Muscle of back (tissue), 11 donors: ENCODE data around the gene PYGO2. TPM values are rescaled to one million over a fixed set of nuclear protein-coding genes. Genes with fewer than 3 reads are reported as not detected.

Experiments
- DNase-seq, 3 donors: peaks; one replicate each; pipeline versions ENCODE4 v3.0.0 to v3.0.0-alpha.2; 2013
- polyA plus RNA-seq, 10 donors: library from polyadenylated mRNA; unstranded; fragments of 120-200 nt; gene quantifications; one replicate each; pipeline ENCODE4 v1.2.1, GENCODE V29; 2013; ENCODE audit not compliant: insufficient read length in 10 of 10

Gene PYGO2
- polyA plus RNA-seq, 10 donors = 25.6 to 33.5 (median 26.9) TPM

DNA sequence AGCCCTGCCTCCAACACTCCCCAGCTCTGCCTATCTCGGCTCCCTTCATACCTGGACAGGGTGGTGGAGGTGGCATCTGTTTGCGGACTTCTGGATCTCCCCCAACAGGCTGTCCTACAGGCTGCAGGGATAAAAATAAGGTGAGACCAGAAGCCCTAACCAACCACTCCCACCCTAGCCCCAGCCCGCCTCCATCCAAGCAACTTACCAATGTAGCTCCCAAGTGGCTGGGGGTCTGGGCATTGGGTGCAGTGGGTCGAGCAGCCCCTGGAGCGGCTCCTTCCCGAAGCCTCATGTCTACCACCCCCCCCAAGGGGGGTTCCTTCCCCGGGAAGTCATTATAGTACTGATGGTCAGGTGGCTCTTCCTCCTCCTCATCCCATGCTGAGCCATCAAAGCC is 4.5 kb upstream of the PYGO2 start:
- no peak for DNase-seq

DNA sequence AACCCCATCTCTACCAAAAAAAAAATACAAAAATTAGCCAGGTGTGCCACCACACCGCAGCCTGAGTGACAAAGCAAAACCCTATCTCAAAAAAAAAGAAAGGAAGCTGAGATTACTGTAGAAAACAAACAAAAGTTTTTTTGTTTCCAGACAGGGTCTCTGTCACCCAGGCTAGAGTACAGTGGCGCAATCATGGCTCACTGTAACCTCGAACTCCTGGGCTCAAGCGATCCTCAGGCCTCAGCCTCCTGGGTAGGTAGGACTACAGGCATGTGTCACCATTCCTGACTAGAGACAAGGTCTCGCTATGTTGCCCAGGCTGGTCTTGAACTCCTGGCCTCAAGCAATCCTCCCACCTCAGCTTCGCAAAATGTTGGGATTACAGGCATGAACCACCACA is 2.8 kb upstream of the PYGO2 start:
- DNase-seq = no peak

DNA sequence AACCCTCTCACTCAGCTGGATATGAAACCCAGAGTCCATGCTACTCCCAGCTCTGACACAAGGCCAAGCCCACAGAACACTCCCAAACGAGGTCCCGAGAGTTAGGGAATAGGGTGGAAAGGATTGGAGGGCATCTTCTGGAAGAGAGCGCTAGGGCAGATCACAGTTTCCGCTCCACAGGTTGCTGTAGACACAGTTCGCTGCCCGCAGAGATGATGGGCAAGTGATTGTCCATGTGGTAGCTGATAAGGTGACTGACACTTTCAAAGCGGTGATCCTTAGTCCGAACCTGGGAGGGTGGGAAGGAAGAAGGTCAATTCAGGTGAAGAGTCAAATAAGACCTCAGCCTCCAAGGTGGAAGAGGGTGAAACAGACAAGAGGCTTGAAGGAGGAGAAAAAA is 2.1 kb upstream of the PYGO2 start:
- no peak for DNase-seq

DNA sequence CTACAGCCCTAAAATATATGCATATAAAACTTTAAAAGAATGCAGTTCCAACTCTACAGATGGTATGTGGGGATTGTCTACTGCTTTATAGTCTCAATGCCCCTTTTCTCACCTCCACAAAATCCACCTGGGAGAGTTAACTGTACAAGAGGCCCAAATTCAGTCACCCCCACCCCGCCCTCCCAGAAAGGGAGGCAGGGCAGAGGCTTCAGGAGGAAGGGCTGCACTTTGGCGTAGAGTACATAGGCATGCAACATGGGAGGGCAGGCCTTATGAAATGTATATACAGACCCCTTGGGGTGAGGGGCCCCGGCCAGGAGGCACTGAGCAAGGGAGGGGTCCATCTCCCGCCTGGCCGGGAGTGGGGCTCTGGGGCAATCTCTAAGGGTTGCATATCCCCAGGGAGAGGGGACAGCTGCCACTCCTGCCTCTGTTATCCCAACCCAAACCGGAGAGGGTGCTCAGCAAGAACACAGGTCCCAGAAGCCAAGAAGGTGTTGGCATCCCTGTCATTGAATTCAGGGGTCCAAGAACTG is 1.3 kb upstream of the PYGO2 start:
- no peak for DNase-seq

DNA sequence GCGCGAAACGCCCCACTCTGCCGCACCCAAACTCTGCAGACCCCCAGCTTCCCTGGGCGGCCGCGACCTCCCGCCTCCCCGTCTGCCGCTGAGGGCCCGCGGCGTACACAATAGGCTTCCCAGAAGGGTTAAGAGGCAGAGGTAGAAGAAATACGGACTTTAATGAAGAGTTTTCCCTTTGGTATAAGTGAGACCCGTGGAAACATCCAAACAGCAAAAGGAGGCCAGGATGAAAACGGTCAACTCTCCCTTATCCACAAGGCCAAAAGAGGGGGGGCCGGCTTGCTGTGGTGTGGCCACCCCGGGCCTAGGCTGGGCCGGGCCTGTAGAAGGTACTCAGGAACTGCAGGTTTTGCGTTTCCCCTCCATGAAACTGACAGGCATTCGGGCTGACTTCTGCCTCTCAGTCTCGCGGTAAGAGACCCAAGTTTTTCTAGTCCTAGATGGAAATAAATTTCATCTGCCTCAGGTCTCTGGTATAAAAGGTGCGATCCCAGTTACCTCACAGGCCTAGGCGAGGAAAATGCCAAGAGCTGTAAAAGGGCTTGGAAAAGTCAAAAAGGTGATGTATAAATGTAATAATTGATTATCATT is 671 bp upstream of the PYGO2 start:
- no peak for DNase-seq

DNA sequence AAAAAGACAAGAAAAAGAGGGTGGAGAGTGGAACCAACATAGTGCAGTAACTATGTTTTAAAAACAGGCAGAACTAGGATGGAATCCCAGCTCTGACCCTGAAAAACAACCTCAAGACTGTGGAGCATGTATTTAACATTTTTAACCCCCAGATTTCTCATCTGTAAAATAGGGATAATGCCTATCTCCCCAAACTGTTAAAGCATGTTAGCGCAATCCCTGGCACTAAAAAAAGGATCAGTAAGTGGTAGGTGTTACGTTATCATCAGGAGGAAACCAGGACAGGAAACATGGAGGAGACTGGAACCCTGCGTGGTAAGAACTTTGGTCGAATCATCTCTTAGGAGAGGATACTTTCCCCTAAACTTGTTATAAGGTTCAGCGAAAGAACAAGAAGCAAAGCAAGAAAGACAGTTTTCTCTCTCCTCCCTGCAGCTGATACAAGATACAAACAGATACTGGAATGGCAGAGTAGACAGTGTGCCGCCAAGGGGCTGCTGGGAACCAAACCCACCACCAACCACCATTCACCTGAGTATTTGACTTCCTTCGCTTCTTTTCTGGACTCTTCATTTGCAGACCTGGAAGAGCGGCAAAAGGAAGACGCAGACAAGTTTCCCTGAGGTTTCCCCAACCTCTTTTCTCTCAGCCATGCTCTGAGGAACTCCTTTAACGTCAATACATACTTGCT is 991 bp downstream of the PYGO2 start:
- no peak for DNase-seq

DNA sequence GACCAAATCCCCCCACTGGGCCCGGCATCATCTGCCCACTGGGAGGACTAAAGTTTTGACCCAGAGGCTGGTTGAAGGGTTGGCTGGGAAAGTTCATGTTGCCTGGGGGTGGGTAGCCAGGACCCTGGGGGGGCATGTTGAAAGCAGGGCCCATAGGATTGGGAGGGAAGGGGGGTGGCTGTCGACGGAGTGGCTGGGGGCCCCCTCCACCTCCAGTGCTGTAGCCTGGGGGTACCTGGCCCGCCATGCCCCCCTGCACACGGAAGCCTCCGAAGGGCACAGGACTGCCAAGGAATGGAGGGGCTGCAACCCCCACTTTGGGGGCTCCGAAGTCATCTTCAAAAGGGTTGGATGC is 2.2 kb downstream of the PYGO2 start:
- DNase-seq = no peak

DNA sequence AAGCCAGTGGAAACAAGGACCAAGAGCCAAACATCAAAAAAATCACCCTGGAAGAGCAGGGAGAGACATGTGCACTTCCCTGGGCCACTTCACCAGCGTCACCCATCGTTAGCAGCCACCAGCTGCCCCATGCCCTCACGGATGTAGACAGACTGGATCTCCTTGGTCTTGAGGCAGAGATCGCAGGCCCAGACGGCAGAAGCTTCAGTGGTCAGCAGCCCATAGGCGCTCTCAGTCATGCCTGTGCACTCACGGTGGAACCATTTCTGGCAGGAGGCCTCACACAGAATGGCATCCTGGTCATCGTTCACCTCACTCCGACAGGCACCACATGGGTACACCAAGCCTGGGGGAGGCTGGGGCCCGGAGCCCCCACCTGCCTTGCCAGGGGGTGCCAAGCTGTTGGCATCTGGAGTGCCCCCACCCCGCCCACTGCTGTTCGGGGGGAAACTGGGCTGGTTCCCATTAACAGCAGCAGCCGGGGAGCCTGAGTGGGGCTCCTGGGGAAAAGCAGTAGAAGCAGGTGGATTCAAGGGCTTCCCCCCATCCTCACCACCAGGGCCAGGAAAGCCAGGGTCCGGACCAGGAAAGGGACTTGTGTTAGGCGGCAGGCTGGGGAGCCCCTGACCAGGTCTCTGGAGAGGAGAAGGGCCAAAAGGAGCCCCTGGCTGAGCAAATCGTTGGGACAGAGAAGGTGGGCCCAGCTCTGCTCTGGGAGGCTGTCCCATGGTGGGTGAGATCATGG is 2.7 kb downstream of the PYGO2 start:
- DNase-seq = no peak

DNA sequence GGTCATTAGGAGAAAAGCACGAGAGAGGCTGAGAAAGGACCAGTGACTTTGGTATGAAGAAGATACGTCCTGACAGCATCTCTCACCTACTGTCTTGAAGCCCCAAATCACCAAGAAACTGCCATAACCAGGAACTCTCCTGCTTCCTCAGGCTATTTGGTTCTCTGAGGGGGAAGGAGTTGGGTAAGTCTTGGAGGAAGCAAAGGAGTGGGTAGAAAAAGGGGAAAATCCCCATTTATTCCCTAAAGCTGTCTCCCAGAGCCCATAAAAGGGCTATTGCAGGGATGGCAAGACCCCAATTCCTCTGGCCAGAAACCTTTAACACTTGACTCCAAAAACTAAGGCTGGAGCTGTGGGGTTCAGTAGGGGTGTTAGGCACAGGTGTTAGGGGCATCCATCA is 3.5 kb downstream of the PYGO2 start:
- no peak for DNase-seq

DNA sequence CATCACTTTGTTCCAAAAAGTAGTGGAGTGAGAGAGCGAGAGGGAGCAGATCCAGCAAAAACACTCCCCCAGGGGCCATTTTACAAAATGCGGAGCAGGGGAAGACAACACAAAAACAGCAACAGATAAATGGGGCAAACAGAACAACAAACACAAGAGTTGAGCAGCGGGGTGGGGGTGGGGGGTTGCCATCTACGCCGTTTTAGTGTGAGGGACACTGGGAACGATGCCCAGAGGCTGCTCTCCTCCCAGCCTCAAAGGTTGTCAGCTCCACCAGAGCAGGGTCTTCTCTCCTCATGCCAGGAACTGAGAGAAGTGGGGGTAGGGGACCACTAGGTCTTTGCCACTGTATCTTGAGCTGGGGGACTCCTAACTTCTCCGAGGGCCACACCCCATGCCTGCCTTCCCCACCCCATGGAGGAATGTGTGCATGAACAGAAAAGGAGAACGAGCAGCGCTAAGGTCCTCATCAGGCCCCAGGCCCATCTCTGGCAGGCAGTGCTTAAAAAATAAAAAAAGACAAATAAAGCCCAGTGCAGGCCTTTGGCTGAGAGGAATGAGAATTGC is 4.4 kb downstream of the PYGO2 start:
- DNase-seq = no peak

DNA sequence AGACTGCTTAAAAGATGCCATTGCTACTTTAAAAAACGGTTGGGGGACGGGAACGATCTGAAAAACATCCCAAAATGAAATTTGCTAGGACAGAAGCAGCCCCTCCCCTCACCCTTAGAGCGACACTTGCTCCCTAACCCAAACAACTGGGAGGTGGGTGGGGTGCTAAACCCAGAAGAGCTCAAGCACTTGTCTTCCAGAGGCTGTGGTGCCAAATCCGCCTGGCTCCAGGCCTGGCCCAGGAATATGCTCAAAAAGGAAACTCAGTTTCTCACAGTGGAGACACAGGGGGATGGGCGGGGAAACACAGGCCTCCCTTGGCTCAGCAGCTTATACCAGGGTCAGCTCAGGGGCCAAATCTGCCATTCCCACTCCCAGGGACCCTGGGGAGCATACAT is 5.0 kb downstream of the PYGO2 start:
- peak; percentile 70 to 81 (median 71) for DNase-seq

DNA sequence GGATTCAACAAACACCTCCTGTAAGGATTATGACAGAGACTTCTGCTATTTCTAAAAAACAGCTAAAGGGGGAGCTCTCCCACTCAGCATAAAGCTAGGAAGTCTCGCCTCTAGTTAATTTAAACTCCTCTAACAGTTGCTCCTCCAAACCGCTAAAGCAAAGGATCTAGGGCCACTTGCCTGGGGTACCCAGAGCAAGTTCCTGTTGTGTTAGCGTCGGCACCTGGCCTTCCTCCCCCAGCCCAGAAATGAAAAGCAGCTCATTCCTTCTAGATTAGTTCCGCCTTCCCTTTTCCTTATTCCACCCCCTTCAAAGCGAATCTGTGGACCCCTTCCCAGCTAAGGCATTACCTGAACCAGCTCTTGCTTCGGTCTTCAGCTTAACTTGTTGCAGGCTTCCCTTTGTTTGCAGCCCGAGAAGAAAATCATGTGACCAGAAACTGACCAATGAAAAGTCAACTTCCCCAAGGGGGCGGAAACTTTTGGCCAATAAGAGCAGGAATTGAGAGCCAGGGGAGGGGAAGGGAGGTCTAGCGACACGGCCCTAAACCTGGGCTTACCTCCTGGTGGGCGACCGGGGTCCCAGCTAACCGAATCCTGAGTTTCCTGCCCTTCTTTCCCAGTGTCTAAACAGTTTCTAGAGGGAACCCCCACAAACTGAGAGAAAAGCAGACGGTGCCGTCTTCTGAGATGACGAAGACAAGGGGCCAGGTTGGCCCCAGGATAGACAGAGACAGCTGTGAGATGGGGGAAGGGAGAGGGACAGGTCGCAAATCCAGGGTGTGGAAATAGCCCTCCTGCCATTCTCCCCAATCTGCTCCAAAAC is 5.7 kb downstream of the PYGO2 start, which contains the start of gene PBXIP1:
Gene PBXIP1 (minus strand): TSS at position 382 of the 826 bp plus-strand sequence. CDS start 2,378 bp downstream, outside the sequence.
- peak; percentile 95 to 98 (median 96) for DNase-seq

DNA sequence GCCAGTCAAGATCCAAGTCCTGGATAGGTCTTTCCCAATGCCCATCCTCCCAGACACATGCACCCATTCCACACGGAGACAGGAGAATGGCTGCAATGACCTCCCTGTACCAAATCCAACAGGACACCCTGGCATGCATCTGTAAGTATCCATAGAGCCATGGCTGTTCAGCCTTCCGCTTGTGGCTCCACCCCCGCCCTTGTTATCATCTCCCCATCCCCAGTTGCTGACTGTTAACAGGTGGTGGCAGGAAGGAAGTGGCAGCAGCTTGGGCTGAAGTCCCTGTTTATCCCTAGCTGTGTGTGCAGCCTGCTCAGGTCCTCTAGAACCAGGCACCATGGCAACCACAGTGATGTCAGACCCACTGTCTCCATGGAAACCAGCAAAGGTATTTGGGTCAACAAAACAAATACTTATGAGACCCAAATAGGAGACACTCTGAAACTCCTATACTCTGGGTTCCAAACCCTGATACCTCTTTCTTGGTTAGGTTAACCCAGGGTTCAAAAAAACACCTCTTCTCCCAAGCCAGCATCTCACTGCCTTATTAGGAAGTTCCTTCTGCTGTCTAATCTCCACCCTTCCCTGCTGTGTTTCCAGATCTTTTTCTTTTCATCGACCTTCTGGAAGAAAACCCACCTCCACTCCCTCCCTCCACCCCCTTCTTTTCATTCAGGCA is 6.4 kb downstream of the PYGO2 start:
- DNase-seq = peak in 2 of 3 donors; percentile 59 to 68

DNA sequence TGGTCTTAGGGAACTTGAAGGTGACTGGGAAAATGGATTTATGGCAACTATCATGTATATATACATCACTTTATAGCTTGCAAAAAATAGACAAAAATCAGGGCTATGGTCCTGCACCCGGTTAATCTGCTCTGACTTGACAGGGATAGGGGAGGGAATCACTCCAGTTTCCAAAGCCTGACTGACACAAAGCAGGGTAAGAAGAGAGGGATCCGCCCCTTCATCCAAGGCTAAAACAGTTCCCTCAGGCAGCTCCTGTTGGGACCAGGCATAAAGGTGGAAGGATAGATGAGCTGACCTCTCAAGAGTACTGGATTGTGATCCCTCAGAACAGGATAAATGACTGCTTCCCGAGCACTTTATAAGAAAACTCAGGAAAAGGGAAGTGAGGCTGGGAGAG is 7.0 kb downstream of the PYGO2 start:
- no peak for DNase-seq

DNA sequence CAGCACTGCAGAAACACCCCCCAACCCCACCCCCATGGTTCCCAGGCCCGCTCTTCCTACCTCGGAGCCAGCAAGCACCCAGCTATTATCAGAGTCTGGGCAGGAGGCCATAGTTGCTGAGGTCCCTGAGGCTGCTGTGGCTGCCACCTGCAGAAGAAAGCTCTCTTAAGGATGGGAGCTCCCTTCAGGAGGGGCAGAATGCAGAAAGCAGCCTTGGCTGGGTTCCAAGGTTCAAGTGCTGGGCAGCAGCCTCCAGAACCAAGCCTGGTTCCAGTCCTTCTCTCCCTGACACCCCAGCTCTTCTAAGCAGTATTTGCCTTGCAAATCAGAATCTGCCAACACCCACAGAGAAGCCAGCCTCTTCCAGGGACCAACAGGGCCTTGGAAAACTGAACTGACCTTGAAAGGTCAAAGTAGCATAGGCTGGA is 8.0 kb downstream of the PYGO2 start:
- no peak for DNase-seq

DNA sequence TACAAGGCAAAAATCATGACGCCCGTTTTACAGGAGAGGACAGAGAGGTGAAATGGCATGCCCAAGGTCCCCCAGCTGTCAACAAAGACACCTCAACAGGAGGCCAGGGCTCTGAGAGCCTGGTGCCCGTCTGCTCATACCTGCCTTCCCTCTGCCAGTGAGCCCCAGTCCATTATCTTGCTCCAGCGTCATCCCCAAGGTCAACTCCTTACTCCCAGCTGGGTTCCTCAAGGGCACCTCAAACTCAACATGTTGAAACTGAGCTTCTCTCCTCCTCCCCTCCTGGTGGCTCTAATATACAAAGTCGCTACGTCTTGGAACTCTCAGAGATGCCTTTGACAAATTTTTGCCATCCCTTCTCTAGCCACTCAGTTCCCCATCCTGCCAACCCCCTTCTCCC is 8.9 kb downstream of the PYGO2 start:
- DNase-seq = no peak

DNA sequence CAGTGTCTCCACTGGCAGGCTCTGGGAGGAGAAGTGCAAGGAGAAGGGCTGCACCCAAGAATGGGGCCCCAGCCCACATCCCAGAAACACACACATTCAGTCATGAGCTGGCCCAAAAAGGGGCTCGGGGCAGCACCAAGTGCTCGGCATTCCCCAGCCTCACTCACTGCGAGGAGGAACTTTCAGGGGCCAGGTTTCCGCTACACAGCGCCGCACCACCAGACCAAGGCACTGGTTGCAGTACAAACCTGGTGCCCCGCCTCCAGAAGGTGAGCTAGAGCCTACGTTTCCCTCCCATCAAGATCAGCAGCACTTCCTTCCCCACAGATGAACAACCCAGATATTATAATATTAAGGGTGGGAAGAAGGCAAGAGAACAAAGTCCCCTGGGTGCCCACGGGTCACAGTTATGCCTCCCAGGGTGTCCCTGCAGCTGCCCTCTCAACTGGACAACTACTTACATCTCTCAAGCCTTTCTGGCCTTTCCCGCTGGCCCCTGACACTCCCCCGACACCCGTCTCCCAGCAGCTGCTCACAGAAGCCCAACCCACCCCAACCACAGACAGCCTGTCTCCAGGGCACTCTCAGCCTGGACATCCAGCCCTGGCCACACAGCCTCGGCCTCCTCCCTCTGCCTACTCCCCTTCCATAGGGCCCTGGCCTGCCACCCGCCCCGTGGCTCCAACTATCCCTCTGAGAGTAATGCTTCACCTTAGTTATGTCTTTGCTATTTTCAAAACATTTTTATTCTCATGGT is 9.5 kb downstream of the PYGO2 start:
- no peak for DNase-seq

DNA sequence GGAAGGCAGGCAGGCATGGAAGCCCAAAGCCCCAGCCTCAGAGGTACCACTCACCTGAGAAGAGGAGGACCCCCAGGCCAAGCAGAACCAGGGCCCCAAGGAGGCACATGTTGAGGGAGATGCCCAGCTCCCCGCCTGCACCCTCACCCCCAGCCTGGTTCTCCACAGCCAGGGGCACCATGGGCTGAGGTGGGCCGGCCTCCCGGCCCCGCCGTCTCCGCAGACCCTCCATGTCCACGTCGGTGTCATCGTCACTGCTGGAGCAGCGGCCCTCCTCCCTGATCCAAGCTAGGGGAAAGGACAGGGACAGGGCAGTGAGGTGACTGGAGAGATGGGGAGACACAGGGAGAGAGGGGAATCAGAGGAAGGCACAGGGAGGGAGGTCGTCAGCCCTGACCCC is 13.5 kb downstream of the PYGO2 start:
- DNase-seq = no peak

DNA sequence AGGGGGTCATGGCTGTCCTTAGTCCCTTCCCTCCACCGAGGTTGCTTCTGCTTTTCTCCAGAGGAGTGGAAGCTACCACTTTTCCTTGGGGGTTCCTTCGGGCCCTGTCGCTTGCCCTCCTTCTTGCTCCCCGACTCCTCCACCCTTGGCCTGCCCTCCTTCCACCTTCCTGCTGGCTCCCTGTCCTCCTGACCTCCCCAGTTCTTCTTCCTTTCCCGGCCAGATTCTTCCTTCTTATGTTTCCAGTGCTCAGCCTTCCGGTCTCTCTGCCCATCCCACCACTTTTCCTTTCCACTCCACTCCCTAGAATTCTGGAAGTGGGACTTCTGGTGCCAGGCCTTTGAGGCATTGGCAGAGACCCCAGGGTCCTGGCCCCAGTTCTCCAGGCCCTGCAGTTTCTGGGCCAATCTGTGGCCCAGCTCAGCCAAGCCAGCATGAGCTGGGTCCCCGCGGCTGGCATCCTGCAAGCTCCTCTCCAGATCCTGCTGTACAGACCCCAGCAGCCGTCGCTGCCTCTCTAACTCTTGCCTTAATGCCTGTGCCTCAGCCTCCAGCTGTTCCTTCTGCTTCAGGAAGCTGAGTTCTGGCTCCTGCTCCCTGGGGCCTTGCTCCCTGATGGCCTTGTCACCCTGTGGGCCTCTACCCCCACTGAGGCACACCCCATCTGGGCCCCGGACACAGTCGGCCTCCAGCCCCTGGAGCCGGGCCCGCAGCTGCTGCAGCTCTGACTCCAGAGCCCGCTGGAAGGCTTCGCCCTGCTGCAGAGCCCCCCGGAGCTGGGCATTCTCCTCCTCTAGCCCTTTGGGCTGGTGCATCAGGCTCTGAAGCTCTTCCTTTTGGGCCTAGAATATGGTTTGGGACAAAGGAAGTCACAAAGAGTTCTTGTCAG is 15.4 kb downstream of the PYGO2 start:
- no peak for DNase-seq
